DOHH2 (cell line): ENCODE data around the gene ORC4.

Experiments used
- EZH2phosphoT487 ChIP-seq: fragments of 200-600 bp; sonication (generic); IDR thresholded peaks from 2 replicates; pipeline ENCODE4 v1.6.1; 2017; ENCODE audit warnings: borderline replicate concordance, mild to moderate bottlenecking, antibody characterized with exemption, low read length, moderate library complexity, mixed read lengths
- TF ChIP-seq, protein P1 (sequence below): fragments of 200-600 bp; sonication (generic); IDR thresholded peaks from one replicate; pipeline ENCODE4 v1.5.1; 2014; ENCODE audit warnings: antibody characterized with exemption, mild to moderate bottlenecking, low read depth, low read length; ENCODE audit not compliant: poor library complexity, severe bottlenecking

- TF ChIP-seq, protein P1, sequence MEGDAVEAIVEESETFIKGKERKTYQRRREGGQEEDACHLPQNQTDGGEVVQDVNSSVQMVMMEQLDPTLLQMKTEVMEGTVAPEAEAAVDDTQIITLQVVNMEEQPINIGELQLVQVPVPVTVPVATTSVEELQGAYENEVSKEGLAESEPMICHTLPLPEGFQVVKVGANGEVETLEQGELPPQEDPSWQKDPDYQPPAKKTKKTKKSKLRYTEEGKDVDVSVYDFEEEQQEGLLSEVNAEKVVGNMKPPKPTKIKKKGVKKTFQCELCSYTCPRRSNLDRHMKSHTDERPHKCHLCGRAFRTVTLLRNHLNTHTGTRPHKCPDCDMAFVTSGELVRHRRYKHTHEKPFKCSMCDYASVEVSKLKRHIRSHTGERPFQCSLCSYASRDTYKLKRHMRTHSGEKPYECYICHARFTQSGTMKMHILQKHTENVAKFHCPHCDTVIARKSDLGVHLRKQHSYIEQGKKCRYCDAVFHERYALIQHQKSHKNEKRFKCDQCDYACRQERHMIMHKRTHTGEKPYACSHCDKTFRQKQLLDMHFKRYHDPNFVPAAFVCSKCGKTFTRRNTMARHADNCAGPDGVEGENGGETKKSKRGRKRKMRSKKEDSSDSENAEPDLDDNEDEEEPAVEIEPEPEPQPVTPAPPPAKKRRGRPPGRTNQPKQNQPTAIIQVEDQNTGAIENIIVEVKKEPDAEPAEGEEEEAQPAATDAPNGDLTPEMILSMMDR = no peak
- no peak for TF ChIP-seq EZH2phosphoT487
Observed at GRCh38 chr2:148022882-148023281, 2.3 kb upstream of the ORC4 start.
